Right forelimb (tissue), 1 donor: ENCODE data around the gene ZNF76.

Source experiments
- DNase-seq: peaks from one replicate; pipeline ENCODE4 v3.0.0-alpha.2; 2018

ZNF76 gene

DNA sequence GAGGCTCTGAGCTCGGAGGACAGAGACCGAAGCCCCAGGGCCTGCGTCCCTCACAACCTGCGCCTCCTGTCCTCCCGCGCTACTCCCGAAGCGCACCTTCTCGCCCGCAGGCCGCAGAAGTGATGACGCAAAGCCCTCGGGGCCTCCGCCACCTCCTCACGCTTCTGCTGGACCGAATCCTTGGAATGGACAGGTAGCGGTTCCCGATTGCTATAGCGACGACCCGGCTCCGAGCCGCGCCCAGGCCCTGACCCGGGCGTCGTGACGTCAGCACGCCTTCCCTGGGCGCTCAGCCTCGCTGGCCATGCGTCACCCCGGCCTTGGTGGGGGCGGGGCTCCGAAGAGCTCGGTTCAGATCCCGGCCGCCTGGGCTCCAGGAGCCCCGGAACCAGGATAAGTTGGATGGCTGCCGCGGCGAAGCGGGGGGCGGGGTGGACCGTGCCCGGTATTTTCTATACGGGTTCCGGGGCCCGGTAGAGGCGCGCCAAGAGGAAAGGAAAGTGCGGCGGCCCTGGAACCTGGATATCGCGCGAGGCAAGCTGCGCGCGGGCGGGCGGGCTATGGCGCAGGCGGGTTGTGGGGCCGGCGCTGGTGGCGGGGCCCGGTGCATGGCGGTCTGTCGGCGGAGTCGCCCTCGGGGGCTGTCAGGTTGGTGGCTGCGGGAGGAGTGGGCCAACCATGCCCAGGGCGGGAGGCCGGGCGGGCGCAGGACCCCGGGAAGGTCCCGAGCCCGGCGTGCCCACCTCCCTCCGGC lies at the start of gene ZNF76:
Gene ZNF76, plus strand, starts transcription at position 542 of the 754 bp plus-strand sequence. CDS start 21,417 bp downstream, outside the sequence.
- DNase-seq: peak; percentile 99

GRCh38 chr6:35213298-35213791 lies 46.2 kb upstream of the ZNF76 start:
- peak; percentile 52 for DNase-seq

DNA sequence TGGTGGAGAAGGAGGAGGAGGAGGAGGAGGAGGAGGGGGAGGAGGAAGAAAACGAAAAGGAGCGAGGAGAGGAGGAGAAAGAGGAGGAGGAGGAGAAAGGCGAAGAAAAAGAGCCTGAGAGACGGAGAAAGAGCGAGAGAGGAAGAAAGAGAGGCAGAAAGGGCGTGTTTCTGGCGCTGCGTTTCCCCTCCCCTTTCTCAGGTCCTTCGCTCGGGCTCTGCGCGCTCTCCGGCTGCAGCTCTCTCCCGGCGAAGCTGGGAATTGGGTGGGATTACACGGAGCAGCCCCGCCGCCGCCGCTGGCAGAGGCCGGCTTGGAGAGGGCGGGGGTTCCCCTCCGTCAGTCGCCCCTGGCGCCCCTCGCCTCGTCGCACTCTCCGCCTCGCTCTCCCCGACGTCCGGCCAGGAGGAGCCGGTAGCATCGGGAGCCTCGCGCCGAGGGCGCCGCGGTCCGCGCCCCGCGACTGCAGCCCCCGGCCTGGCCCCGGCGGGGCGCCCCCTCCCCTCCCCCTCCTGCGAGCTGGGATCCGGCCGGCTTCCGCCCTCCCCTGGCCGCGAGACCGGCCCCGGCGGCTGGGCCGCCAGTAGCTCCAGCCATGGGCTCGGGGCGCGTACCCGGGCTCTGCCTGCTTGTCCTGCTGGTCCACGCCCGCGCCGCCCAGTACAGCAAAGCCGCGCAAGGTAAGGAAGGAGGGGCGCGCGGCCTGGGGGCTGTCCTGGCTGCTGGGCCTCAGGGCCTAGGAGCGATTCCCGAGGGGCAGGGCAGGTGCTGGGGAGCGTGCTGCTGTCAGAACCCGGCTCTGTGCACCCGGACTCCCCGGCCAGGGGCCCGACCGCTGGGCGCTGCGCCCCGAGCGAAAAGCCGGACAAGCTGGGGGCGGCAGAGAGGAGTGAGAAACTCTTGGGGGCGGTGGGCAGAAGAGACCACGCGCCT lies 45.4 kb upstream of the ZNF76 start, which contains the start of gene SCUBE3:
Gene SCUBE3, plus strand, starts transcription at position 133 of the 933 bp plus-strand sequence. Its CDS starts 463 bp downstream, at position 596.
- DNase-seq: peak; percentile 71

DNA sequence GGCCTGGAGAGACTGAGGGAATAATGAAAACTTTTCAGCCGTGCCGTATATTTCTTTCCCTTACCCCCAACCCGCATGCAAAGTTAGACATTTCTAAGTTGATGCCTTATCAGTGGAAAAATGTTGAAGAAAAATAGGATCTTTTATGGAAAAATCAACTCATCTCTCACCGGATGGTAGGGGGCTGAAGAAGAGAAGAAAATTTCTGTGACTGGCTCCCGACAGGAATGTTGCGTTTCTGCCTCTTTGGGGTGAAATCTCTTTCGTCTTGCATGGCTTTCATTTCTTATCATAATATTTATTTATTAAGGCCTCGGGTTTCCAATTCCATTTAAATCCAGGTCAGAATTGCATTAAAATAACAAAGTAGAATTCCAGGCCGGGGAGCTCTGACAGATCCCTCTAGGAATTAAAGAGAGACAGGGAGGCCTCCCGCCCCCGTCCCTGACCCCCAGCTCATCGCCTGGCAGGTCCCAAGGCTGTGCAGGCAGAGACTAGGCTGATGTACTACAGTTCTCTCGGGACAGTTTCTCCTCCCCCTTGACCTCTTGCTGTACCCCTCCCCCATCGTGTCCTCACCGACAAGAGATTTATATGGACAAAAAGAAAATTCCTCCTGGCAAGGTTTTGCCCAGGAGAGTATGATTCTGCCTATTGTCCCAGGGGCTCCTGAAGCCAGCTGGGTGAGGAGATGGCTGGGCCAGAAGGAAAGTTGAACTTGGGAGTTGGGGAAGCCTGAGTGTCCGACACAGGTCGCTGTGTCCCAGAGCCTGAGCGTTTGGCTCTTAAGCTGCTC lies 44.5 kb upstream of the ZNF76 start:
- DNase-seq: no peak

- DNase-seq: no peak
Measured at GRCh38 chr6:35215665-35216411, 43.7 kb upstream of the ZNF76 start.

DNA sequence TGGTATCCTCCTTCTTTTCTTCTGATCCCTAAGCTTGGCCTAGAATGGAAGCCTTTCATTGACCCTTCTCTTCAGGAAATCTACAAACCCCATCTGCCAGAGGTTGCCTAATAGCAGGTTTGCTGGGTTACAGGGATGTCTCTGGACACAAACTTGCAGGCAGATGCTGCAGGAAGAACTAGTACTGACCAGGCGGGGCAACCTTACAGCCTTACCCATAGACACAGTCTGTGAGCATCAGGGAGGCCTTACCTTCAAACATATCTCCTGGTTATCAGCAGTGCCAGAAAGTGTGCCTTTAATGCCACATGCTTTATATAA lies 43.2 kb upstream of the ZNF76 start:
- DNase-seq: no peak

GRCh38 chr6:35216851-35217811 lies 42.4 kb upstream of the ZNF76 start:
- no peak for DNase-seq

DNA sequence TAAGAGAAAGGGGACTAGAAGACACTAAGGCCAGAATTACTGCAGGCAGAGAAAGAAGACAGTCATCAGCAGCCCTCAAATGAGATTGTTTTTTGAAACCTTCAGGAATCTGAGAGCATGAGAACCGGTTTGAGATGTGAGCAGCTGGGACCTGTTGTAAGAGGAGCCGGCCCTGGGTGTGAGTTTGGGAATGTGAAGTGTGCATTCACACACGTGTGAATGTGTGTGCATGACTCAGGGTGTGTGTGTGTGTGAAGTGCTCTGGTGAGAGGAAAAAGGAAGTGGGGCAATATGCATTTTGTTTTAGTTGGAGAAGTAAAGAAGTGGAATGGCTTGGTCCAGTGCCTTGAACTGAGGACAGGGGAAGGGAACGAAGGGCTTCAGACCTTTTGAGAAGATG lies 41.5 kb upstream of the ZNF76 start:
- no peak for DNase-seq

- DNase-seq: no peak
Measured at GRCh38 chr6:35218456-35218855, 41.1 kb upstream of the ZNF76 start.

DNA sequence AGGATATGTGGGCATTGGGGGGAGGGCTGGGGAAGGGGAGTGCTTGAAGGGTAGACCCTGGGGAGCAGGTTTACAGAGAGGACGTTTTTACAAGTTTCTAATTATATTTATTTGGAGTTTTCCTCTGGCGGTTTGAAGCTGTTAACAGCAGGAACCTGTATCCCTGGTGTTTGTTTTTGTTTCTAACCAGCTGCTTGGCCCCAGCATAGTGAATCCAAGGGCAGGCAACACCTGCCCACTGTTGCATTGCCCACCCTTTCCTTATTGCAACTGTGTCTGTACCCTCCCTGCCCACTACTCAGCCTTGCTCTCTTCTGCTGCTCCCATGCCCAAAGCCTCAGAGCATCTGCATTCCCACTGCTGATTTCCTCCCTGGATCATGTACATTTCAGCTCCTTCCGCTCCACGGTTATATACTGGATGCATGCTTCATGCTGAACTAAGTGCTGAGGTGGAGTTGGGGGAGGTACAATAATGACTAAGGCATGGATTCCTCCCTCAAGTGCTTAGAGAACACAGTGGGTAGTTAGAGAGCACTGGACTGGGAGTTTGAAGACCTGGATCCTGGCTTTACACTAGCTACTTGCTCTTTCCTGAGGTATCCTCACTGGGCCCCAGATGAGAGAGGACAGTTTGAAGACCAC lies 39.7 kb upstream of the ZNF76 start:
- no peak for DNase-seq

DNA sequence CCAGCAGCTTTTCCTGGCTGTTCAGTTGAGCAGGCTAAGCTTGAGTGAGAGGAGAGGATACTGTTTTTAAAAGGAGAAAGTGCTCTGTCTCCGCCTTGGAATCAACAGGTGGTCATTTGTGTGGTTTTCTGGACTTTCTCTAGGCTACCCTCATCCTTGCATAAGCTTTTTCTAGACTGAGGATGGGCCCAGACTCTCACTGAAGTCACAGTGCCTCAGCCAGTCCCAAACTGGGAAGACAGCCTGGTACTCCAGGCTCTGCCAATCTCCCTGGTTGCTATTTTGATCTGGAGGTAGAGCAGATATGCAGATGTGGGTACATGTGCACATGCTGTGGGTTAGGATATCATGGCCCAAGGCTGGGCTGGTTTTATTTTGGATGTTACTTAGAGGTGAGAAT lies 38.8 kb upstream of the ZNF76 start:
- DNase-seq: no peak

GRCh38 chr6:35223396-35223795 lies 36.1 kb upstream of the ZNF76 start:
- no peak for DNase-seq

DNA sequence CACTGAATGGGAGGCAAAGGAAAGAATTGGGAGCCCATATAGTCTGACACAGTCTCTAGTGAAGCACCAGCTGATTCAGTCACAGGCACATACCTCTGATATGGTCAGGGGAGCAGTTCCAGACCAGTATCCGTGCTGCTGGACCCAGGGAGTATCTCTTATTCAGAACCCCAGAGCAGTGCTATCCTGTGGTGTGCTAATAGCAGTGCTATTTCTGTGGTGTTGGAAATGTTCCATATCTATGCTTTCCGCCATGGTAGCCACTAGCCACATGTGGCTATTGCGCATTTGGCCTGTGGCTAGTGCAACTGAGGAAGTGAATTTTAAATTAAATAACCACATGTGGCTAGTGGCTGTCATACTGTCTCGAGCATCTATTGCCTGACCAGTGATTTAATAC lies 34.8 kb upstream of the ZNF76 start:
- DNase-seq: no peak

GRCh38 chr6:35228481-35228880 lies 31.1 kb upstream of the ZNF76 start:
- no peak for DNase-seq

DNA sequence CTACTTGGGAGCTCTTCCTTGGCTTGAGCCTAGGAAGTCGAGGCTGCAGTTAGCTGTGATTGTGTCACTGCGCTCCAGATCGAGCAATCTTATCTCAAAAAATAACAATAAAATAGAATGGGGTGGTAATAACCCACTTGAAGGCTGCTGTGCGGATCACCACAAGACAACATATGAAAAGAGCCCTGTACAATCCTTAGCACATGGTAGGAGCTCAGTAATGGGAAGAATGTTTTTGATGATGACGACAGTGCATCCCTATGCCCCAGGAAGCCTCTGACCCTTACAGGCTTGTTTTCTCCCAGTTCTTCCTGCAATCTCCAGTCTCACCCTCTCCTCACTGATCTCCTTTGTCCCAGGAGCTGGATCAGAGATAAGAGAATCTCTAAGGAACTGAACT lies 30.2 kb upstream of the ZNF76 start:
- DNase-seq: no peak

DNA sequence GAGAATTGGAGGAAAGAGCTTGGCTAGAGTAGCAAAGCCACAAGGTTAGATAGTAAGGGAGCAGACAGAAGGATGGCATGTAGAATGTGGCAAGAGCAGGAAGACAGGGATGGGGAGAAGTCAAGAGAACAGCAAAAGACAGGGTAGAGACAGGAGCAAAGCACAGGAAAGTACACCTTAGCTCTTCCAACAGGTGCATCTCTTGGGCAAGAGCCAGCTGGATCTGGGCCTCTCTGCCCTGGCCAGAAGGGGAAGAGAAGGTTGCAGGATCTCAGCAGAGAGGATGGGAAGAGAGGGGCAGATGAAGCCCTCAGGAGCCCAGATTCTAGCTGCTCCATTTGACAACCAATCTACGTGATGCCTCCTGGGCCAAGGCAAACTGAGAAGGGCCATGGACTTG lies 29.0 kb upstream of the ZNF76 start:
- DNase-seq: no peak

GRCh38 chr6:35230950-35231349 lies 28.6 kb upstream of the ZNF76 start:
- DNase-seq: no peak

GRCh38 chr6:35231563-35231962 lies 28.0 kb upstream of the ZNF76 start:
- no peak for DNase-seq

DNA sequence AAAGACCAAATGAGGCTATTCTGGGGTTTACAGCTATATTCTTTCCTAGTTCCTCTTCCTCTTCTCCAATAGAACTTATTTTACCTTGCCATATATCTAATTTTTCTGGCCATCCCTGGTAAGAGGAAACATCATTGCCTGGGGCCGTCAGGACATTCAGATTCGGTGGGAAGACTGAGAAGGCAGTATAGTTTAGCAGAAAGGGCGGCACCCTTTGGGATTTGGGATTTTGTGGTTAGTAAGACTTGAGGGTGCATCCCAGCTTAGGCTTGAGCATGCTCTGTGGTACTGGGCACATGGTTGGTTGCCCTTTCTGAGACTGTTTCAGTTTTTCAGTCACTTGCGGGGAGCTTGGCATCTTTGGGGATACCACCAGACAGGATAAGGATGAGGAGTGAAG lies 24.6 kb upstream of the ZNF76 start:
- no peak for DNase-seq

GRCh38 chr6:35236223-35236622 lies 23.3 kb upstream of the ZNF76 start:
- DNase-seq: no peak
